BJ (cell line): ENCODE measurements around the gene TCEAL4. TPM values are rescaled to one million over a fixed set of nuclear protein-coding genes. Genes with fewer than 3 reads are reported as not detected.

Experiments used
- CTCF ChIA-PET: fragments of 350-600 bp; formaldehyde crosslinking; extraction: SDS; loops from one replicate; lab custom pipeline; 2021; ENCODE audit warnings: antibody characterized with exemption, inconsistent platforms; lab: Yijun Ruan, JAX
- POLR2A ChIA-PET: fragments of 300-600 bp; sonication (Branson Sonifier 250); formaldehyde crosslinking; extraction: SDS; loops from one replicate; lab custom pipeline; 2021; ENCODE audit warnings: antibody characterized with exemption; lab: Charles Lee
- DNase-seq: peaks from one replicate; pipeline ENCODE4 v3.0.0-alpha.2; 2011; ENCODE audit warnings: low read depth
- H3K27me3 ChIP-seq: 2 replicates; pipeline ENCODE4 v1.6.0; 2011; ENCODE audit warnings: low read length; ENCODE audit not compliant: control insufficient read depth, insufficient read depth
- H3K36me3 ChIP-seq: 2 replicates; pipeline ENCODE4 v1.5.1; 2011; ENCODE audit warnings: low read length; ENCODE audit not compliant: control insufficient read depth, insufficient read depth
- H3K4me3 ChIP-seq: 2 replicates; pipeline ENCODE4 v1.5.1; 2011; ENCODE audit warnings: low read depth, mild to moderate bottlenecking, control low read depth, low read length
- CTCF ChIP-seq: IDR thresholded peaks from 2 replicates; pipeline ENCODE4 v1.5.1; 2011; ENCODE audit warnings: low read depth, mild to moderate bottlenecking, control low read depth, inconsistent platforms, low read length, moderate library complexity; ENCODE audit not compliant: insufficient read depth
- polyA plus RNA-seq: library from polyadenylated mRNA; depleted of rRNA; stranded (reverse); fragments of >200 nt; gene quantifications from 2 replicates; pipeline ENCODE4 v1.2.3, GENCODE V29; 2011; rRNA removed

Gene TCEAL4
- polyA plus RNA-seq, 1 experiment, result 28.6 TPM

GRCh38 chrX:103630171-103630511, 44.8 kb downstream of the TCEAL4 start:
- TF ChIP-seq CTCF, result no peak
- CTCF ChIA-PET, result interaction anchor here (1.0 to 1.7 kb wide), 7 partner anchors 9 to 96 kb away, joined by 3 to 6 read pairs (median 3); no protein-coding TSS in a partner anchor
- Histone ChIP-seq H3K4me3 (peak overlapping the region; percentile 54), H3K36me3 (no peaks in the 10 kb centered on the region), H3K27me3 (no peaks in the 10 kb centered on the region)
- DNase-seq, result no peak
- POLR2A ChIA-PET, result interaction anchor here (0.5 to 0.8 kb wide), 2 partner anchors 15 to 57 kb away, joined by 3 to 4 read pairs; no protein-coding TSS in a partner anchor

GRCh38 chrX:103631145-103631544, 45.8 kb downstream of the TCEAL4 start:
- H3K4me3 ChIP-seq, result no peak overlapping the region
- CTCF ChIA-PET, result no interaction called here
- TF ChIP-seq CTCF, result no peak
- no peaks in the 10 kb centered on the region for H3K36me3 ChIP-seq
- POLR2A ChIA-PET, result no interaction called here
- no peaks in the 10 kb centered on the region for H3K27me3 ChIP-seq
- DNase-seq, result no peak

GRCh38 chrX:103635436-103635835, 50.1 kb downstream of the TCEAL4 start:
- POLR2A ChIA-PET, result no interaction called here
- H3K4me3 ChIP-seq, result no peak overlapping the region
- no peaks in the 10 kb centered on the region for H3K36me3 ChIP-seq
- no peak for DNase-seq
- CTCF ChIA-PET, result no interaction called here
- H3K27me3 ChIP-seq, result no peaks in the 10 kb centered on the region
- TF ChIP-seq CTCF, result no peak

Other genes starting within 250 kb of the TCEAL4 start
- gene TCEAL9, start 229.0 kb upstream of the TCEAL4 start, polyA plus RNA-seq, result 15.7 and 53.5 TPM in 2 replicates
- 107 and 267 TPM in 2 replicates for gene BEX3, start 209.0 kb upstream of the TCEAL4 start, polyA plus RNA-seq
- 0.48 and 0.56 TPM in 2 replicates for gene RAB40A, start 66.0 kb upstream of the TCEAL4 start, polyA plus RNA-seq
- 20.4 and 35.2 TPM in 2 replicates for gene TCEAL3, start 22.4 kb downstream of the TCEAL4 start, polyA plus RNA-seq
- 30.9 and 44.5 TPM in 2 replicates for gene TCEAL1, start 43.5 kb downstream of the TCEAL4 start, polyA plus RNA-seq
- 479 and 701 TPM in 2 replicates for gene MORF4L2, start 101.2 kb downstream of the TCEAL4 start, polyA plus RNA-seq
- gene TMEM31, start 125.4 kb downstream of the TCEAL4 start, polyA plus RNA-seq, result 0.16 and 0.43 TPM in 2 replicates
- 0.75 and 1.9 TPM in 2 replicates for gene PLP1, start 191.3 kb downstream of the TCEAL4 start, polyA plus RNA-seq
- 0.39 and 0.82 TPM in 2 replicates for gene RAB9B, start 246.7 kb downstream of the TCEAL4 start, polyA plus RNA-seq